Head of caudate nucleus (tissue), 42 donors: ENCODE measurements around the gene UPF3A.
"Not testable (repeated sequence)": the region's sequence is repeated elsewhere in the genome, so short reads cannot be mapped to it uniquely, and the experiment has no call there.

Experiments
- DNase-seq, 42 donors: peaks; one replicate each; pipeline versions ENCODE4 v3.0.0 to v3.0.0-alpha.2; 2020 to 2021; ENCODE audit warnings: mixed read lengths in 7 of 42
- intact Hi-C: fragments of 100-400 bp; cut with DNase I; formaldehyde crosslinking; loops from one replicate; pipeline ENCODE4 v1.15.0; 2022

The UPF3A gene, protein sequence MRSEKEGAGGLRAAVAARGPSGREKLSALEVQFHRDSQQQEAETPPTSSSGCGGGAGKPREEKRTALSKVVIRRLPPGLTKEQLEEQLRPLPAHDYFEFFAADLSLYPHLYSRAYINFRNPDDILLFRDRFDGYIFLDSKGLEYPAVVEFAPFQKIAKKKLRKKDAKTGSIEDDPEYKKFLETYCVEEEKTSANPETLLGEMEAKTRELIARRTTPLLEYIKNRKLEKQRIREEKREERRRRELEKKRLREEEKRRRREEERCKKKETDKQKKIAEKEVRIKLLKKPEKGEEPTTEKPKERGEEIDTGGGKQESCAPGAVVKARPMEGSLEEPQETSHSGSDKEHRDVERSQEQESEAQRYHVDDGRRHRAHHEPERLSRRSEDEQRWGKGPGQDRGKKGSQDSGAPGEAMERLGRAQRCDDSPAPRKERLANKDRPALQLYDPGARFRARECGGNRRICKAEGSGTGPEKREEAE

DNA sequence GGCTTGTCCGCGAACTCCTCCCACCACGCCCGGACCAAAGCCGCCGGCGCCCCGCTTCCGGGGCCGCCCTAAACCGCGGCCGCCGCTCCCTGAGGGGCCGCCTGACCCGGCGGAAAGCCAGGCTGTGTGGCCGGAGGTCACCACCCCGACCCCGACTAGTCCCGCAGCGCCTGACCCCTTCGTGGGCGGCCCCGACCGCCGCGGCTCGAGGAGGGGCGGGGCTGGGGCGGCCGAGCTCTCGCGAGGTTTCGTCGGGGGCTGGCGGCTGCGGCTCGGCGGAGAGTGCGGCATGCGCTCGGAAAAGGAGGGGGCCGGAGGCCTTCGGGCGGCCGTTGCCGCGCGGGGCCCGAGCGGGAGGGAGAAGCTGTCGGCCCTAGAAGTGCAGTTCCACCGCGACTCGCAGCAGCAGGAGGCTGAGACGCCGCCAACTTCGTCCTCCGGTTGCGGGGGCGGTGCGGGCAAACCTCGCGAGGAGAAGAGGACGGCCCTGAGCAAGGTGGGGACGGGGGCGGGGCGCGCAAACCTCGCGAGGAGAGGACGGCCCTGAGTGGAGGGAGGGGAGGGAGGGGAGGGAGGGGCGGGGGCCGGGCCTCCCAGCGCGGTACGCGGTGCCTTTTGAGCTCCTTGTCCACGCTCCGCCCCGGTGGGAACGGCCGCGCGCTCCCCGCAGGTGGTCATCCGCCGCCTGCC, at the start of gene UPF3A:
UPF3A (plus strand) TSS at position 251 of the 690 bp plus-strand sequence; CDS start at position 290, 39 bp downstream.
- DNase-seq: peak; percentile 69 to 95 (median 90)

DNA sequence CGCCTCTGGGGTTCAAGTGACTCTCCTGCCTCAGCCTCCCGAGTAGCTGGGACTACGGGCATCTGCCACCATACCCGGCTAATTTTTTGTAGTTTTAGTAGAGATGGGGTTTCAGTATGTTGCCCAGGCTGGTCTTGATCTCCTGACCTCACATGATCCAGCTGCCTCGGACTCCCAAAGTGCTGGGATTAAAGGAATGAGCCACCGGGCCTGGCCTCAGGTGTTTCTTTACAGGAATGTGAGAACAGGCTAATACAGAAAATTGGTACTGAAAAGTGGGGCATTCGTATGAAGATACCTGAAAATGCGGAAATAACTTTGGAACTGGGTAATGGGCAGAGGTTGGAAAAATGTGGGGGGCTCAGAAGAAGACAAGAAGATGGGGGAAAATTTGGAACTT, 49.5 kb upstream of the UPF3A start:
- DNase-seq: no peak
- intact Hi-C loops: no loop called here

More for the DNA sequence above, at the start of gene UPF3A:
- intact Hi-C loops: loop anchor here (2.0 kb wide), 1 partner anchor 33 kb away; the partner anchor contains the start of gene CHAMP1

DNA sequence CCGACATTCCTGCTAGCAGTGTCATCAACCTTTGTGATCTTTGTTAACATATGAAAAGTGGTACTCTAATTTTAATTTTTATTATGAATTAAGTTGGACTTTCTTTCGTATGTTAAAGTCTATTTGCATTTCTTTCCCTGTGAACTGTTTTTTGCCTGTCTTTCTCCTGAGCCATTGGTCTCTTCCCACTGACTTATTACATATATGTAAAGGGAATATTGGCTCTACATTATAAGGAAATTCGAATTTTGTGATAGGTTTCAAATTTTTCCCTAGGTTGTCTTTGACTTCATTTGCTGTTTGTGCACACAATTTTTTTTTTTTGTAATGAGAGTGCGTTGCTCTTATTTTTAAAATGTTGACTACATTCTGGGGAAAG, 47.1 kb upstream of the UPF3A start:
- no peak for DNase-seq
- intact Hi-C loops: no loop called here

DNA sequence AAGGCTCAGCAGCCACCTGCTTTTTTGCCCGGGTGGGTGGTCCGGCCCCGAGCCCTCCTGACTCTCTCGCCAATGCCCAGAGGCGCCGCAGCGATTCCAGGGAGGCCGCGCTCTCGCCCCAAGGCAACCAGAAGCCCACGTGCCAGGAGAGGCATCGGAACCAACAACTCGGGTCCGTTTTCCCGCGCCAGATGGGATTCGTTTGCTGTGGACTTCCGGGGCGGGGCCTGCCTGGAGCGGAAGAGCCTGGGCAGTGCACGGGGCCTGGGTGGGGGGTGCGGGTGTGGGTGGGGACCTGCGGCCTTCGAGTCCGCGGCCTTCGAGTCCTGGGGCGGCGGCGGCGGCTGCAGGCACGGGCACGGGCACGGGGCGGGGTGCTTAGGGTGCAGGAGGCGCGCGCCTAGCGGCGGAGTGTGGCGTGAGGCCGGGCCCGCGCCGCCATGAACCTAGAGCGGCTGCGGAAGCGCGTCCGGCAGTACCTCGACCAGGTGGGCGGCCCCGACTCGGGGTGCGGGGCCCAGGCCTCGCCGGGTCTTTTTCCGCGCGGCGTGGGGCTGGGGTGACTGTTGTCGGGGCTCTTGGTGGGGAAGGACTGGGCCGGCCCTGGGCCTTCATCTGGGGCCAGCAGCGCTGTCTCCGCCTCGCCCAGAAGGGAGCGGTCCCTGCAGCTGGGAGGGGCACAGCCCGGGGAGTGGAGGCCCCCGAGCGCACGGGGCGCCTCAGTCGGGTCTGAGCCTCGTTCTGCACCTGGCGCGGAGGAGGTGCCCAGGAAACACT, 46.6 kb upstream of the UPF3A start, which contains the start of gene CDC16:
CDC16 (plus strand) TSS at position 253 of the 777 bp plus-strand sequence; CDS start at position 441, 188 bp downstream.
- peak; percentile 87 to 97 (median 95) for DNase-seq
- intact Hi-C loops: no loop called here

DNA sequence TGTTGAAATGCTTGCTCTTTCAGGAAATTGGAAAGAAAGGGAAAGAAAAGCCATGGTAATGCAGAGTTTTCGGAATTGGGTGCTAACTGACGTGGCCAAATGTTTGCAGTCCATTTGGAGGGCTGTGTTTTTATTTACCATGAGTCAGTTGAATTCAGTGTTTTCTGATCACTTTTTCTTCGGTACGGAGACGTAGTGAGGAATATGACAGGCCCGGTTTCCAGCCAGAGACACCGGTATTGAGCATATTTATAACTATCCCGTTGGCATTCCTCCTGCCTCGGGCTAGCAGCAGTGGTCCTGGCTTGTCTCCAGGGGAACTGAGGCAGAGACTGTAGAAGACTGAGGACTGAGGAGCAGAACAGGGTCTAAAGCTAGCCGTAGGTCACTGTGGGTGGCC, 45.7 kb upstream of the UPF3A start:
- DNase-seq: no peak
- intact Hi-C loops: no loop called here

DNA sequence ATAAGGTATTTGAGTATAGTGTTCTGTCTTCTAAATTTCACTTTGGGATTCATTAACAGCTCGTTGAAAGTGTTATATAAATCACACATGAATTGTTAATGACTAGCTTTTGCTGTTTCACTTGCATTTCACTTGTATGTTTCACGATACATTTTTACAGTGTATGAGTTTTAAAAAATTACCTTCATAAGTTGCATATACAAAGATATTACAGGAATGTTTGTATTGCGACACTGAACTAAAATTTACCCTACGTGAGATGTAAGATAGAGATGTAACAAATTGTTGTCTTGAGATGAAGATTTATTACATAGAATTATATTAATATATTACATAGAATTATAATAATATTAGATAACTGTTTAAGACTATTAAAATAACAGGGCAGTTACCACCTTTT, 45.2 kb upstream of the UPF3A start:
- DNase-seq: no peak
- intact Hi-C loops: no loop called here

DNA sequence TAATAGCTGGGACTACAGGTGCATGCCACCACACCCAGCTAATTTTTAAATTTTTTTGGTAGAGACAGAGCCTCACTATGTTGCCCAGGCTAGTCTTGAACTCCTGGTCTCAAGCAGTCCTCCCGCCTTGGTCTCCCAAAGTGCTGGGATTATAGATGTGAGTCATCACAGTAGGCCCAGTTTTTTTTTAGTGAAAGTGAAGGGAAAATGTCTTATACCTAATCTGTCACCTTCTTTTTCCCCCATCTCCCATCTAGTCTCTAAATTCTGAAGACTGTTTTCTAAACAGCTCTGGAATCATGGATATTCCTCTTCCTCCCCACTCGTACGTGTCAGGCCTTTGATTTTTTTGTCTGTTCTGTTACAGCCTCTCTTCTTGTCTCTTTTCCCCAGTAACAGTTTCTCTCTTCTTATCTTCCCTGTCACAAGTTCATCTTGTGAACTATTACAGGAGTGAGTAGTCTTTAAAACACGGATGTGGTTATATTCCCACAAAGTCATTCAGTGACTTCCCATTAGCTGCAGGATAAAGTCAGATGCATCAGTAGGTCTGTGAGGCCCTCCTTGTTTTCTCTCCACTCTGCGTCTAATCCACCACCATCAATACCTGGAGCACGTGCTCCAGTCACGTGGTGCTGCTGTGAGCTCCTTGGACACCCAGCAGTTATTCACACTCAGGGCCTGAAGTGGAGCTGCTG, 43.8 kb upstream of the UPF3A start:
- intact Hi-C loops: no loop called here
- DNase-seq: no peak

DNA sequence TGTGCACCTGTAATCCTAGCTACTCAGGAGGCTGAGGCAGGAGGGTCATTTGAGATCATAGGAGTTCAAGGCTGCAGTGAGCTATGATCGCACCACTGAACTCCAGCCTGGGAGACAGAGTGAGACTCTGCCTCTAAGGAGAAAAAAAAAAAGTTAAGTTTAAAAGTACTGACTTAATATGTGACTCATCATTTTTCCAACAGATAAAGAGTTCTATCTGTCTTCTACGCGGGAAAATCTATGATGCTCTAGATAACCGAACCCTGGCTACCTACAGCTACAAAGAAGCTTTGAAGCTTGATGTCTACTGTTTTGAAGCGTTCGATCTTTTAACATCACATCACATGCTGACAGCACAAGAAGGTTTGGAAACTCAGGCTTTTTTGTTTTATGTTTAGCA, 39.5 kb upstream of the UPF3A start:
- intact Hi-C loops: no loop called here
- DNase-seq: no peak

DNA sequence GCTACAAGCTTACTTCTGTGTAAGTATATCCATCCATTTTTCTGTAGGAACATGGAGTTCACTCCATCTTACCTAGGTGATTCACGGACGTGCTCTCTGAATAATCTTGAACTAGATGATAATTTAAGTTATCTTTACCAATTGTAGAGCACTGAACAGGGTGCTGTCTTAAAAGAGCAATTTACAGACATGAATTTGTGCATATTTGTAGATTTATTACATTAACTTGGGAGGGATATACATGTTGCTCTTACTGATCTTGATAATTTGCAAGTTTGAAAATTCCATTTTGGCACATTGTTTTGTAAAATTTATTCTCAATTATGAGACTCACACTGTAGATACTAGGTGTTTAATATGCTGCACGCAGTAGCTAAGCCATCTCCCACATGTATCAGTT, 37.4 kb upstream of the UPF3A start:
- DNase-seq: no peak
- intact Hi-C loops: no loop called here

DNA sequence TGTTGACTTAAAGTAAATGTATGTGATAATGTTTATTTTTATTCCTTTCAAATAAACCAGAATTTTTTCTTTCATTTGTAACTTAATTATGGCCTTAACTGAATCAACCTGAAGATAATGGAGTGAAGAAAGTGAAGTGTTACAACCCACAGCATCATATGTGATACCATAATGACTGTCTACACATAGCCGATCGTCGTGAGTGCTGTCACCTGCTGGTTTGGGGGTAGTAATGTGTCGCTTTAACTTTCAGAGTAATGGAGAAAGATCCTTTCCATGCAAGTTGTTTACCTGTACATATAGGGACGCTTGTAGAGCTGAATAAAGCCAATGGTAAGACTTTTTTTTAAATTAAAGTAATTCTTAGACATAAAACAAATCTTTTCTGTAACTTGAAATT, 36.8 kb upstream of the UPF3A start:
- intact Hi-C loops: no loop called here
- no peak for DNase-seq

DNA sequence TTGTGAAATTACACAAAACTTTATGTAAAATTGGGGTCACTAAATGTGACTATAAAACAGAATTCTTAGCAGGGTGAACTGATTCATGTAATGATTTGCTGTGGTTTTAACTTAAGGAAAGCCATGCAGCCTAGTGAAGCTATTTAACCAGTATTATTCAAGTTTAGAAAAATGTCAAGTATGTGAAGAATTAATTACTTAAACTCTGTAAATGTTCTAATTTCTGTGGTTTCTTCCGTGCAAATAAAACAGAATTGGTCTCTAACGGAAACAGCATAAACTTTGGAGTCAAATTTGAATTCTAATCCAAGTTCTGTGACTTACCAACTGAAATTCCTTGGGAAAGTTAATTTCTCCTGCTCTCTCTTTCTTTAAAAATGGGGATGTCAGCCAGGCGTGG, 33.4 kb upstream of the UPF3A start:
- intact Hi-C loops: no loop called here

DNA sequence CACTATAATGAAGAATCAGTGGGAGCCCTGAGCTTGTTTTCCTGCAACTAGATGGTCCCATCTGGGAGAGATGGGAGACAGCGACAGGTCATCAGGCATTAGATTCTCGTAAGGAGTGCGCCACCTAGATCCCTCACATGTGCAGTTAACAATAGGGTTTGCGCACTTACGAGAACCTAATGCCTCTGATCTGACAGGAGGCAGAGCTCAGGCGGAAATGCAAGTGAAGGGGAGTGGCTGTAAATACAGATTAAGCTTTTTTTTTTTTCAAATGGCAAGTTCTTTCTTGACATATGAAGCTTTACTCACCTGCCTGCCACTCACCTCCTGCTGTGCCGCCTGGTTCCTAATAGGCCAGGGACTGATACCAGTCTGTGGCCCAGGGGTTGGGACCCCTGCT, 32.3 kb upstream of the UPF3A start:
- intact Hi-C loops: no loop called here
- DNase-seq: no peak

More for the DNA sequence above, 33.4 kb upstream of the UPF3A start:
- no peak for DNase-seq

DNA sequence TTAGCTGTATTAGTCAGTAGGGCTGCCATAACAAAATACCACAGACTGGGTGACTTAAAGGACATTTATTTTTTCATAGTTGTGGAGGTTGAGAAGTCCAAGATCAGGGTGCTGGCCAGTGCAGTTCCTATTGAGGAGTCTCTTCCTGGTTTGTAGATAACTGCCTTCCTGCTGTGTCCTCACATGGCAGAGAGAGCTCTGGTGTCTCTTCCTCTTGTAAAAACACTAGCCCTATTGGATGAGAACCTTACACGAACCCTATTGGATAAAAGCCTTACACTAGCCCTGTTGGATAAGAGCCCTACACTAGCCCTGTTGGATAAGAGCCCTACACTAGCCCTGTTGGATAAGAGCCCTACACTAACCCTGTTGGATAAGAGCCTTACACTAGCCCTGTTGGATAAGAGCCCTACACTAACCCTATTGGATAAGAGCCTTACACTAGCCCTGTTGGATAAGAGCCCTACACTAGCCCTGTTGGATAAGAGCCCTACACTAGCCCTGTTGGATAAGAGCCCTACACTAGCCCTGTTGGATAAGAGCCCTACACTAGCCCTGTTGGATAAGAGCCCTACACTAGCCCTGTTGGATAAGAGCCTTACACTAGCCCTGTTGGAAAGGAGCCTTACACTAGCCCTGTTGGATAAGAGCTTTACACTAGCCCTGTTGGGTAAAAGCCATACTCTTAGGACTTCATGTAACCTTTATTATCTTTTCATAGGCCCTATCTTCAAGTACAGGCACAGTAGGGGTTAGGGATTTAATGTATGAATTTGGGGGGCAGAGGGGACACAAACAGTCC, 29.6 kb upstream of the UPF3A start:
- DNase-seq, intact Hi-C loops: not testable (repeated sequence)

DNA sequence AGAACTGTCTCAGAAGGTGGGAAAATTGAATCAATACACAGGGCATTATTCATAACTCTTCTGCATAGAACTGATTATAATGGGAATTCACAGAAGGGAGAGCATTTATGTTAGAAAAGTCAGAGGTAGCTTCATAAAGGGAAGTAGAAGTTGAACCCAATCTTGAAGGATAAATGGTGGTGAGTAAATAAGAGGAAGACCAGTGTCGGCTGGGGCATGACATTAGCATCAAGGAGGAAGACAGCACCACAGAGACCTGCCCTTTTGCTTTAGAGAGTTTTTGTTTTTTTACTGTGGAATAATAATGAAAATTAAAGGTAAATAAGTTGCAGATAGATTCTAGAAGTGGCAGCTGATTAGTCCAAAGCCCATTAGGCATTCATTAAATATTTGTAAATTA, 24.9 kb upstream of the UPF3A start:
- intact Hi-C loops: no loop called here
- DNase-seq: no peak

DNA sequence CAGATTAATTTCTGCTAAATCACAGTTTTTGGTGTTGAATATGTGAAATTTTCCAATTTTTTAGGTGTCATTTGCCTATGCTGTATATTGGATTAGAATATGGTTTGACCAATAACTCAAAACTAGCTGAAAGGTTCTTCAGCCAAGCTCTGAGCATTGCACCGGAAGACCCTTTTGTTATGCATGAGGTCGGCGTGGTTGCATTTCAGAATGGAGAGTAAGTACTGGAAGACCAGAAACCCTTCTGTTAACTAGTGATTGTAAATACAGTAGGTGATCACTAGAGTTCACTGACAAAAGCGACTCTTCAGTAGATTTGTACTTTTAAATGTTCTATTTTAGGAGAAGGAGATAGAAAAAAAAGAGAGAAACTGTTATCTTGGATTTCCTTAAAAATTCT, 24.4 kb upstream of the UPF3A start:
- no peak for DNase-seq
- intact Hi-C loops: no loop called here

DNA sequence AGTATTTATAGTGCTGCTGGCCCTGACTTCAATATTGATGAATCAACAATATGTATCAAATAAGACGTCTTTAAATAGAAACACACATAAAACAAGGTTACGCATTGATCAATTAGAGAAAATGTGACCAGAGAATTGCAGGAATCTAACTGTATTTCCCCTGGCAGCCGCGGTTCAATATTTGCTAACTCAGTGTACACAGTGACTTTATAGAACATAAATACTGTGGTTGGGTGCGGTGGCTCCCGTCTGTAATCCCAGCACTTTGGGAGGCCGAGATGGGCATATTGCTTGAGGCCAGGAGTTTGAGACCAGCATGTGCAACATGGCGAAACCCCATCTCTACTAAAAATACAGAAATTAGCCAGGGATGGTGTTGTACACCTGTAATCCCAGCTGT, 22.8 kb upstream of the UPF3A start:
- intact Hi-C loops: no loop called here
- DNase-seq: no peak

DNA sequence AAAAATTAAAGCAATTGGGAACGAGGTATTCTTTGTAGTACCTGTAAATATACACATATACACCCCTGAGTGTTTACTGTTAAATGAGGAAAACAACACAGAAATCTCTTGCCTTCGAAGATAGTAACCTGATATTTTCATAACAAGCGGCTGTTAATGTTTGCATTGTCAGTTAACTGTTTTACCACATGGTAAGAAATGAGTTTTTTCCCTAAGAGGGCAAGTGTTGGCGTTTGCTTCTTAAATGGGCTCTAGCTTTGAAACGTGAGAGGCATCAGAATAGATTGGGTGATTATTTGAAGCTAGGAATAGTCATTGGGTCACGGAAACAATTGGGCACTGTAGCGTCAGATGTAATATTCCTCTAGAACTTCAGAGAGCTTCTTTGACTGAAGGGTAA, 22.0 kb upstream of the UPF3A start:
- intact Hi-C loops: no loop called here
- DNase-seq: no peak

DNA sequence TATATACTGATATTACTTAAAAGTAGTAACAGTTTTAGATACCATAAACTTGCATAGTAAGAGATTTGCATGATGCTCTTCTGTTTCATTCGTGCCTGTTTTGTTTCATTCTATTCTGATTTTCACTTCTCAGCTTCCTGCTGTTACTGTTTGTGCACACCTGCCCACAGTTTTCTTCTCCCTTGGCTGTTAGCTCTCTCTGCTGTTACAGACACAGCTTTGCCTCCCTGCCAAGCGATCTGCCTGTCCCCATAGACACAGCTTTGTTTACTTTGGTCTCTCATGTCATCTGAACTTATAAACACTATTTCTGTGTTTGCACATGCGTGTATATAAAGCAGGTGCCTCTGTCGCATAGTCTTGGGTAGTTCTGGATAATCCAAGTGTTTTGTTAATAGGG, 21.4 kb upstream of the UPF3A start:
- intact Hi-C loops: no loop called here
- no peak for DNase-seq
